GM19395 (cell line): Measurements from ENCODE around the gene TSPAN5.

Experiments used
- ATAC-seq: cut with Tn5 transposase; IDR thresholded peaks from one replicate; pipeline ENCODE4 v1.9.1; 2021; ENCODE audit warnings: mild to moderate bottlenecking, moderate library complexity; ENCODE audit not compliant: unreplicated experiment

TSPAN5 gene

GRCh38 chr4:98620087-98620784 is 38.2 kb downstream of the TSPAN5 start:
- ATAC-seq = no peak

- ATAC-seq = no peak
Observed at GRCh38 chr4:98619180-98619579, 39.2 kb downstream of the TSPAN5 start.

- ATAC-seq = no peak
Observed at GRCh38 chr4:98618680-98619079, 39.7 kb downstream of the TSPAN5 start.

GRCh38 chr4:98617358-98618047 is 40.9 kb downstream of the TSPAN5 start:
- no peak for ATAC-seq

GRCh38 chr4:98615991-98616390 is 42.4 kb downstream of the TSPAN5 start:
- ATAC-seq = no peak

- no peak for ATAC-seq
Observed at GRCh38 chr4:98614662-98615061, 43.7 kb downstream of the TSPAN5 start.

- ATAC-seq = no peak
Observed at GRCh38 chr4:98614094-98614493, 44.3 kb downstream of the TSPAN5 start.

- ATAC-seq = no peak
Observed at GRCh38 chr4:98613453-98614075, 44.8 kb downstream of the TSPAN5 start.

- ATAC-seq = peak; percentile 62
Observed at GRCh38 chr4:98612318-98613250, 45.8 kb downstream of the TSPAN5 start.

GRCh38 chr4:98611677-98612317 is 46.6 kb downstream of the TSPAN5 start:
- ATAC-seq = no peak

- no peak for ATAC-seq
Observed at GRCh38 chr4:98610926-98611676, 47.3 kb downstream of the TSPAN5 start.

GRCh38 chr4:98610431-98610830 is 48.0 kb downstream of the TSPAN5 start:
- no peak for ATAC-seq

- no peak for ATAC-seq
Observed at GRCh38 chr4:98609934-98610333, 48.5 kb downstream of the TSPAN5 start.

GRCh38 chr4:98608356-98608755 is 50.1 kb downstream of the TSPAN5 start:
- ATAC-seq = no peak

- no peak for ATAC-seq
Observed at GRCh38 chr4:98606894-98607293, 51.5 kb downstream of the TSPAN5 start.

- ATAC-seq = no peak
Observed at GRCh38 chr4:98605216-98605615, 53.2 kb downstream of the TSPAN5 start.

GRCh38 chr4:98604723-98605122 is 53.7 kb downstream of the TSPAN5 start:
- ATAC-seq = no peak

GRCh38 chr4:98603683-98604521 is 54.5 kb downstream of the TSPAN5 start:
- ATAC-seq = no peak

- no peak for ATAC-seq
Observed at GRCh38 chr4:98602270-98602669, 56.1 kb downstream of the TSPAN5 start.
